ENCODE results near the gene MFNG. TPM values are rescaled to one million over a fixed set of nuclear protein-coding genes. Genes with fewer than 3 reads are reported as not detected.

Gene MFNG
- total RNA-seq, 1 donor from 2014 or later, result not detected

GRCh38 chr22:37505565-37505964 lies 19.4 kb upstream of the MFNG start:
- no peak for TF ChIP-seq CTCF (conservative IDR thresholded peaks at IDR 0.05; ENCODE audit: low read depth, low read length)
- H3K4me3 ChIP-seq (ENCODE audit: low read depth, low read length), result no peak overlapping the region
- DNase-seq (ENCODE audit: low read depth), result no peak

GRCh38 chr22:37504964-37505363 lies 18.8 kb upstream of the MFNG start:
- H3K4me3 ChIP-seq (ENCODE audit: low read depth, low read length), result no peak overlapping the region
- no peak for DNase-seq (ENCODE audit: low read depth)
- TF ChIP-seq CTCF (conservative IDR thresholded peaks at IDR 0.05; ENCODE audit: low read depth, low read length), result no peak

- no peak for DNase-seq (ENCODE audit: low read depth)
- no peak for TF ChIP-seq CTCF (conservative IDR thresholded peaks at IDR 0.05; ENCODE audit: low read depth, low read length)
- no peak overlapping the region for H3K4me3 ChIP-seq (ENCODE audit: low read depth, low read length)
Measured at GRCh38 chr22:37503850-37504249, 17.7 kb upstream of the MFNG start.

DNA sequence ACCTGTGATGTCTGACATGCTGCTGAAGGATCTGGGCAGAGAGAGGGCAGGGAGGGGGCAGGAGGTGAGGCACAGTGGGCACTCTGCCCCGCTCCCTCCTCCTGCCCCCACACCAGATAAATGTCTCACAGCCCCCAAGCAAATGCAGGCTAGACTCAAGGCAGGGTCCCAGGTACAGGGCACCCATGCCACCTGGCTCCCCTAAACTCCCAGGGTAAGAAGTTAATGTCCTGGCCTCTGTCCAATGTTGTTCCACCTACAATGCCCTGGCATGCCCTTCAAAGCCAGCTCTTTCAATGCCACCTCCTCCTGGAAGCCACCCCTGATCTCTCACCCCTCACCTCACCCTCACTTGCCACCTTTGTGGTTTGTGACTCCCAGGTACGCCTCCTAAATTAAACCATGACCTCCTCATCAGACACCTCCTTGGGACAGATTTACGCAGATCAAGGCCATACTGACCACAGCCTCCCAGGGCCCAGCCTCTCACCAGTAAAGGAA lies 17.0 kb upstream of the MFNG start:
- H3K4me3 ChIP-seq (ENCODE audit: low read depth, low read length), result no peak overlapping the region
- TF ChIP-seq CTCF (conservative IDR thresholded peaks at IDR 0.05; ENCODE audit: low read depth, low read length), result no peak
- no peak for DNase-seq (ENCODE audit: low read depth)

DNA sequence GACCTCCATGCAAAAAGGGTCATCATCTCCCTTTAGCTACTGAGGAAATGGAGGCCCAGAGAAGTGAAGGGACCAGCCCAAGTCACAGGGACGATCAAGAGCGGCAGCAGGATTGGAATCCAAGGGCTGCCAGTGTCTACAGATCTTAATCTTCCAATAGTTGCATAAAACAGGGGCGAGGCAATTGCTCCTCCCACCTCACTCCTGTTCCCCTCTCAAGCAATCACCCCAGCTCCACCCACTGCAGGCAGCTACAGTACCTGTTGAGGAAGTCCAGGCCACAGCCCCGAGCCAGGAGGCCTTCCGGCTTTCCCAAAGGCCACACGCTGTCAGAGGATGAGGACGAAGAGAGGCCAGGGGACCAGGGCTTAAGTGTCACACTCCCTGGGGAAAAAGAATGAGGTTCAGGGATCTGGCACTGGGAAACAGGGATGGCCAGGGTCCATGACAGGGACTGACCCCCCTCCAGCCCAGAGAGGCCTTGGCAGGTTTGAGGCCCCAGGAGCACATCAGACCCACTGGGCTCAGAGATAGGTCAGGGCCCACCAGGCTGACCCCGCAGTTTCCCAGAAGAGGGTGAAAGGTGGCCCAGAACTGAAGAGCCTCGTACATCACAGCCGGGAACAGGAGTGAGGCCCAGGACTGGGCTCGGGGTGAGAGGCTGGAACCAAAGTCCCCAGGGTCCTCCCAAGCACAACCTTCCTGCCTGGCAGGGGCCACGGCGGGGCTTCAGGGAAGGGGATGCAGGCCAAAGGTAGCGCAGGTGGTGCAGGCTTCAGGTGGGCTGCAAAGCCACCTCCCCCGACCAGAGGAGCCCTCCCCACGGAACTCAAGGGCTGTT lies 16.4 kb upstream of the MFNG start:
- H3K4me3 ChIP-seq (ENCODE audit: low read depth, low read length), result no peak overlapping the region
- no peak for TF ChIP-seq CTCF (conservative IDR thresholded peaks at IDR 0.05; ENCODE audit: low read depth, low read length)
- DNase-seq (ENCODE audit: low read depth), result no peak

- peak; percentile 95 for DNase-seq (ENCODE audit: low read depth)
- no peak for TF ChIP-seq CTCF (conservative IDR thresholded peaks at IDR 0.05; ENCODE audit: low read depth, low read length)
- H3K4me3 ChIP-seq (ENCODE audit: low read depth, low read length), result peak overlapping the region; percentile 31
Measured at GRCh38 chr22:37501610-37502341, 15.6 kb upstream of the MFNG start.

Data from epithelial cell of proximal tubule (primary cell).